ENCODE data around the gene ZNF277. TPM values are rescaled to one million over a fixed set of nuclear protein-coding genes. Genes with fewer than 3 reads are reported as not detected.

ZNF277 gene
- total RNA-seq, 1 experiment from 2014 or later = 13.1 TPM

- no peak overlapping the region for H2AK5ac ChIP-seq (ENCODE audit: insufficient read length, low read length)
- H3K56ac ChIP-seq (ENCODE audit: insufficient read length, low read depth, low read length) = no peak overlapping the region
- no peak overlapping the region for H3K18ac ChIP-seq (ENCODE audit: insufficient read length, low read depth, low read length)
- no peak overlapping the region for H3K4me2 ChIP-seq (ENCODE audit: insufficient read depth, insufficient read length, low read length)
- Mint-ChIP-seq H3K36me3 (ENCODE audit: insufficient read depth in 1 of 3, low read depth in 3 of 3) (no peaks in the 10 kb centered on the region), H3K27me3 (ENCODE audit: low read depth) (no peaks in the 10 kb centered on the region), H3K4me1 (peaks cover 0 to 4% of the 10 kb centered on the region in 2 experiments; a peak in 1 of 4 replicates), H3K4me3 (no peak overlapping the region), H3K9me3 (no peaks in the 10 kb centered on the region), H3K27ac (no peak overlapping the region)
- peaks cover 8% of the 10 kb centered on the region; the same call in 1 of the 2 replicates for H3K79me2 ChIP-seq (ENCODE audit: insufficient read depth, low read length)
- no peak overlapping the region for H2BK5ac ChIP-seq (ENCODE audit: insufficient read length, low read length)
- no peak overlapping the region for H2BK12ac ChIP-seq (ENCODE audit: insufficient read length, low read depth, low read length)
- no CpG with 5 or more reads among the region's 5 CpGs for WGBS (ENCODE audit: extremely low coverage, insufficient read length, low lambda C conversion rate)
- H3K4ac ChIP-seq (ENCODE audit: low read depth, low read length) = no peak overlapping the region
- no peak overlapping the region for H2BK20ac ChIP-seq (ENCODE audit: low read depth, low read length, poor library complexity, severe bottlenecking)
- no peak overlapping the region for H2BK15ac ChIP-seq (ENCODE audit: low read depth, low read length)
- peaks cover 3% of the 10 kb centered on the region; the same call in 1 of the 2 replicates for H3K4me1 ChIP-seq (ENCODE audit: insufficient read depth, low read length)
- H4K91ac ChIP-seq (ENCODE audit: insufficient read length, low read depth, low read length) = no peak overlapping the region
- no peaks in the 10 kb centered on the region for H3K27me3 ChIP-seq (ENCODE audit: insufficient read depth, low read length)
- H3K27ac ChIP-seq (ENCODE audit: insufficient read length, low read depth, low read length) = no peak overlapping the region
- H3K9ac ChIP-seq (ENCODE audit: extremely low read depth, insufficient read length, low read length) = no peak overlapping the region
- H3K79me1 ChIP-seq (ENCODE audit: insufficient read depth, low read depth, low read length, poor library complexity, severe bottlenecking) = no peaks in the 10 kb centered on the region
- DNase-seq = no peak
- no peak overlapping the region for H3T11ph ChIP-seq (ENCODE audit: low read length)
- H2BK120ac ChIP-seq (ENCODE audit: low read depth, low read length, poor library complexity, severe bottlenecking) = no peak overlapping the region
- TF ChIP-seq, protein P1, sequence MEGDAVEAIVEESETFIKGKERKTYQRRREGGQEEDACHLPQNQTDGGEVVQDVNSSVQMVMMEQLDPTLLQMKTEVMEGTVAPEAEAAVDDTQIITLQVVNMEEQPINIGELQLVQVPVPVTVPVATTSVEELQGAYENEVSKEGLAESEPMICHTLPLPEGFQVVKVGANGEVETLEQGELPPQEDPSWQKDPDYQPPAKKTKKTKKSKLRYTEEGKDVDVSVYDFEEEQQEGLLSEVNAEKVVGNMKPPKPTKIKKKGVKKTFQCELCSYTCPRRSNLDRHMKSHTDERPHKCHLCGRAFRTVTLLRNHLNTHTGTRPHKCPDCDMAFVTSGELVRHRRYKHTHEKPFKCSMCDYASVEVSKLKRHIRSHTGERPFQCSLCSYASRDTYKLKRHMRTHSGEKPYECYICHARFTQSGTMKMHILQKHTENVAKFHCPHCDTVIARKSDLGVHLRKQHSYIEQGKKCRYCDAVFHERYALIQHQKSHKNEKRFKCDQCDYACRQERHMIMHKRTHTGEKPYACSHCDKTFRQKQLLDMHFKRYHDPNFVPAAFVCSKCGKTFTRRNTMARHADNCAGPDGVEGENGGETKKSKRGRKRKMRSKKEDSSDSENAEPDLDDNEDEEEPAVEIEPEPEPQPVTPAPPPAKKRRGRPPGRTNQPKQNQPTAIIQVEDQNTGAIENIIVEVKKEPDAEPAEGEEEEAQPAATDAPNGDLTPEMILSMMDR (conservative IDR thresholded peaks at IDR 0.05) = no peak
- H4K8ac ChIP-seq (replicated peaks; ENCODE audit: insufficient read length, low read depth, low read length) = no peak overlapping the region
- no peak overlapping the region for H4K5ac ChIP-seq (ENCODE audit: insufficient read length, low read depth, low read length)
- H4K20me1 ChIP-seq (ENCODE audit: control insufficient read depth, insufficient read depth, insufficient read length) = no peaks in the 10 kb centered on the region
- no peaks in the 10 kb centered on the region for H3K23me2 ChIP-seq (ENCODE audit: insufficient read length, low read depth, low read length, poor library complexity, severe bottlenecking)
- H3K9me3 ChIP-seq (ENCODE audit: control insufficient read depth, low read depth, low read length) = no peaks in the 10 kb centered on the region
- no peak overlapping the region for H3K14ac ChIP-seq (ENCODE audit: insufficient read depth, low read length)
- H2AFZ ChIP-seq (ENCODE audit: low read length) = no peak overlapping the region
- no peak overlapping the region for H3K23ac ChIP-seq (ENCODE audit: insufficient read length, low read depth, low read length)
Observed at GRCh38 chr7:112195717-112196116, 10.8 kb upstream of the ZNF277 start.

All from H9 (cell line).